ENCODE results near the gene GPR26.
"Not testable (repeated sequence)": the region's sequence is repeated elsewhere in the genome, so short reads cannot be mapped to it uniquely, and the experiment has no call there.

The GPR26 gene

GRCh38 chr10:123717336-123717735 is 51.2 kb downstream of the GPR26 start:
- DNase-seq = no peak

GRCh38 chr10:123718544-123719060 is 52.4 kb downstream of the GPR26 start:
- no peak for DNase-seq

- DNase-seq = no peak
Observed at GRCh38 chr10:123720536-123720935, 54.4 kb downstream of the GPR26 start.

GRCh38 chr10:123721441-123722049 is 55.4 kb downstream of the GPR26 start:
- DNase-seq = no peak

GRCh38 chr10:123722351-123722750 is 56.2 kb downstream of the GPR26 start:
- no peak for DNase-seq

- DNase-seq = no peak
Observed at GRCh38 chr10:123724747-123725146, 58.6 kb downstream of the GPR26 start.

- DNase-seq = no peak
Observed at GRCh38 chr10:123726381-123726780, 60.2 kb downstream of the GPR26 start.

GRCh38 chr10:123726836-123727235 is 60.7 kb downstream of the GPR26 start:
- DNase-seq = no peak

- DNase-seq = no peak
Observed at GRCh38 chr10:123729523-123729922, 63.4 kb downstream of the GPR26 start.

- DNase-seq = not testable (repeated sequence)
Observed at GRCh38 chr10:123736917-123737316, 70.8 kb downstream of the GPR26 start.

GRCh38 chr10:123741146-123741545 is 75.0 kb downstream of the GPR26 start:
- DNase-seq = no peak

- DNase-seq = no peak
Observed at GRCh38 chr10:123741711-123742110, 75.6 kb downstream of the GPR26 start.

- DNase-seq = no peak
Observed at GRCh38 chr10:123742751-123743440, 76.7 kb downstream of the GPR26 start.

- DNase-seq = no peak
Observed at GRCh38 chr10:123743441-123744223, 77.5 kb downstream of the GPR26 start.

- DNase-seq = no peak
Observed at GRCh38 chr10:123744224-123744536, 78.0 kb downstream of the GPR26 start.
